NOMO-1 treated with dmso at 0.1 percent for 144 hours (cell line): ENCODE results near the gene PPM1N.

ENCODE experiments used
- DNase-seq: peaks from one replicate; lab custom pipeline; 2025; ENCODE audit not compliant: unreplicated experiment; lab: John Stamatoyannopoulos, UW

PPM1N gene

DNA sequence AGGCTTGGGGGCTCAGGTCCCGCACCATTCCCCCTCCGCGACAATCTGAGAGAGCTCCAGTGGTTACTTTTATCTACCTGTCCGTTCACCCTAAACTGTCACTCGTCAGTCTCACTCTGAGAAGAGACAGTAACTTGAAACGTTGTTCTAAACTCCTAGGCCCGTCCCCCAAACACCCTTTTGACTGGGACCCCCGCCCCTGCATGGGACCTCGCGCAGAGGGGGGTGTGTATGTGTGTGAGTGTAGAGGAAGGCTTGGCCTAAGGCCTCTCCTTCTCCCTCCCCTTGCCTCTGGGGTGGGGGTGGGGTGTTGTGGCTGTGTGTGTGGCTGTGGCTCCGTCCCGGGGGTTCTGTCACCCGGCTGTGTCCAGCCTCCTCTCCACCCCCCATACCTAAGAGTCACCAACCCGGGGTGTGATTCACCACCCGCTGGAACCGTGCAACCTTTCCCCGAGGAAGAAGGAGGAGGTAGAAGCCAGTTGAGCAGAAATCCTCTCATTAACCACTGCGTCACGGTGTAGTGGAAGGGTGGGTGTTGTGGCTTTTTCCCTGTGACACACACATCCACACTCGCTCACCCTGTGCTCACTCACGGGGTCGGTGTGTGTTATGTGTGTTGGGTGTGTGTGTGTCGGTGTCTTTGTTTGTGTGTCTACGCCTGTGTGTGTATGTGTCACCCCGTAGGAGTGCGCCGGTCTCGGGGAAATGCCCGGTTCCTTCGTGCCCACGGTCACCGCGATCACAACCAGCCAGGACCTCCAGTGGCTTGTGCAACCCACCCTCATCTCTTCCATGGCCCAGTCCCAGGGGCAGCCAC is 28.1 kb upstream of the PPM1N start:
- no peak for DNase-seq

DNA sequence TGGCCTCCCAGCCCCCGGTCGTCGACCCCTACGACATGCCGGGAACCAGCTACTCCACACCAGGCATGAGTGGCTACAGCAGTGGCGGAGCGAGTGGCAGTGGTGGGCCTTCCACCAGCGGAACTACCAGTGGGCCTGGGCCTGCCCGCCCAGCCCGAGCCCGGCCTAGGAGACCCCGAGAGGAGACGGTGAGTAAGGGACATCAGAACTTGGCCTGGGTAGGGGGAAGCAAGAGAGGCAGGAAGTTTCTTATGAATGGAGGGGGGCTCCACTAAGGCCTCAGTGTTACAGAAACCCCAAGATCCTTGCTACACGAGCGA is 27.5 kb upstream of the PPM1N start:
- no peak for DNase-seq

DNA sequence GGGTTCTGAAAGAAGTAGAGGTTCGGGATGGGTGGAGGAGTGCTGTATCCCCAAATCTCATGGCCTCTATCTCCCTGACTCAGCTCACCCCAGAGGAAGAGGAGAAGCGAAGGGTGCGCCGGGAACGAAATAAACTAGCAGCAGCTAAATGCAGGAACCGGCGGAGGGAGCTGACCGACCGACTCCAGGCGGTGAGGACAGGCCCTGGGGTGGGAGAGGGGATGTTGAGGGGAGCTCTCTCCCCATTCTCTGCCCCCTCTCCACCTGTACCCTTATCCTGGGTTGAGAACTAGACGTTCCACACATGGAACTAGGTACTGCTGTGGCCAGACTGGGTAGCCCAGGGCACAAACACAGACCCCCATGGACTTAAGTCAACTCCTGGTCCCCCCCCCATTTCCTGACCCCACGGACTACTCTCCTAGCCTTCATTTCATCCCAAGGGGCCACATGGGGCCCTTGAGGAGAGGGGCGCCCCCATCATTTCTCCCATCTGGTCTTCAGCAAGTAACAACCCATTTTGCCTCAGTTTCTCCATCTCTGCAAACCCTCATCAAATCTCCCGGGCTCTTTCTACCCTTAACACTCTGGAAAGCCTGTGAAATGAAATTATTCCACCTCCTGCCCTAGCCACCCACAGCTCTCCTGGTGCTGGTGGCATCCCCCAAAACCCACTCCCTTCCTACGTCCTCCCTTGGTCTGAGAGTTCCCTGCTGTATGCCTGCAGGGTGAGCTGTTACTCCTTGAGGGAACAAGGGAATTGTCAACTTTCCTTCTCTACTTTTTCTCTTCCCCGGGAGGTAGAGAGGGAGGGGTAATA is 26.9 kb upstream of the PPM1N start:
- no peak for DNase-seq

DNA sequence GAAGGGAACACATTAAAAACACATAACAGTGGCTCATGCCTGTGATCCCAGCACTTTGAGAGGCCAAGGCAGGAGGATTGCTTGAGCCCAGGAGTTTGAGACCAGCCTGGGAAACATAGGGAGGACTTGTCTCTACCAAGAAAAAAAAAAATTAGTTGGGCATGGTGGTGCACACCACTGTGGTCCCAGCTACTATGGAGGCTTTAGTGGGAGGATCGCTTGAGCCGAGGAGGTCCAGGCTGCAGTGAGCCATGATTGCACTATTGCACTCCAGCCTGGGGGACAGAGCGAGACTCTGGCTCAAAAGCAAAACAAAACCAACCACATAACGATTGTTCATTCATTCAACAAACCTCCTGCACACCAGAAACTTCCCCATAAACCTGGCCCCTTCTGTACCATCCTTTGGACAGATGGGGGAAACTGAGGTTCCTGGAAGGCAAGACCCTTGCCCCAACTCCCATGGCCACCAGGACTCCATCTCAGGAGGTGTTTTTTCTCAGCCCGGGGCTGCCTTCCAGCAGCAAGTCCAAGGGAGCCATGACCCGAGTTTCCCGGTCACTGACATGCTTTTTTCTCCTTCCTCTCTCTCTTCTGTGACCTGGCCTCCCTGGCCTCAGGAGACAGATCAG is 26.2 kb upstream of the PPM1N start:
- no peak for DNase-seq

DNA sequence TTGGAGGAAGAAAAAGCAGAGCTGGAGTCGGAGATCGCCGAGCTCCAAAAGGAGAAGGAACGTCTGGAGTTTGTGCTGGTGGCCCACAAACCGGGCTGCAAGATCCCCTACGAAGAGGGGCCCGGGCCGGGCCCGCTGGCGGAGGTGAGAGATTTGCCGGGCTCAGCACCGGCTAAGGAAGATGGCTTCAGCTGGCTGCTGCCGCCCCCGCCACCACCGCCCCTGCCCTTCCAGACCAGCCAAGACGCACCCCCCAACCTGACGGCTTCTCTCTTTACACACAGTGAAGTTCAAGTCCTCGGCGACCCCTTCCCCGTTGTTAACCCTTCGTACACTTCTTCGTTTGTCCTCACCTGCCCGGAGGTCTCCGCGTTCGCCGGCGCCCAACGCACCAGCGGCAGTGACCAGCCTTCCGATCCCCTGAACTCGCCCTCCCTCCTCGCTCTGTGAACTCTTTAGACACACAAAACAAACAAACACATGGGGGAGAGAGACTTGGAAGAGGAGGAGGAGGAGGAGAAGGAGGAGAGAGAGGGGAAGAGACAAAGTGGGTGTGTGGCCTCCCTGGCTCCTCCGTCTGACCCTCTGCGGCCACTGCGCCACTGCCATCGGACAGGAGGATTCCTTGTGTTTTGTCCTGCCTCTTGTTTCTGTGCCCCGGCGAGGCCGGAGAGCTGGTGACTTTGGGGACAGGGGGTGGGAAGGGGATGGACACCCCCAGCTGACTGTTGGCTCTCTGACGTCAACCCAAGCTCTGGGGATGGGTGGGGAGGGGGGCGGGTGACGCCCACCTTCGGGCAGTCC is 25.5 kb upstream of the PPM1N start:
- no peak for DNase-seq

DNA sequence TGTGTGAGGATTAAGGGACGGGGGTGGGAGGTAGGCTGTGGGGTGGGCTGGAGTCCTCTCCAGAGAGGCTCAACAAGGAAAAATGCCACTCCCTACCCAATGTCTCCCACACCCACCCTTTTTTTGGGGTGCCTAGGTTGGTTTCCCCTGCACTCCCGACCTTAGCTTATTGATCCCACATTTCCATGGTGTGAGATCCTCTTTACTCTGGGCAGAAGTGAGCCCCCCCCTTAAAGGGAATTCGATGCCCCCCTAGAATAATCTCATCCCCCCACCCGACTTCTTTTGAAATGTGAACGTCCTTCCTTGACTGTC is 24.9 kb upstream of the PPM1N start:
- DNase-seq, result no peak

DNA sequence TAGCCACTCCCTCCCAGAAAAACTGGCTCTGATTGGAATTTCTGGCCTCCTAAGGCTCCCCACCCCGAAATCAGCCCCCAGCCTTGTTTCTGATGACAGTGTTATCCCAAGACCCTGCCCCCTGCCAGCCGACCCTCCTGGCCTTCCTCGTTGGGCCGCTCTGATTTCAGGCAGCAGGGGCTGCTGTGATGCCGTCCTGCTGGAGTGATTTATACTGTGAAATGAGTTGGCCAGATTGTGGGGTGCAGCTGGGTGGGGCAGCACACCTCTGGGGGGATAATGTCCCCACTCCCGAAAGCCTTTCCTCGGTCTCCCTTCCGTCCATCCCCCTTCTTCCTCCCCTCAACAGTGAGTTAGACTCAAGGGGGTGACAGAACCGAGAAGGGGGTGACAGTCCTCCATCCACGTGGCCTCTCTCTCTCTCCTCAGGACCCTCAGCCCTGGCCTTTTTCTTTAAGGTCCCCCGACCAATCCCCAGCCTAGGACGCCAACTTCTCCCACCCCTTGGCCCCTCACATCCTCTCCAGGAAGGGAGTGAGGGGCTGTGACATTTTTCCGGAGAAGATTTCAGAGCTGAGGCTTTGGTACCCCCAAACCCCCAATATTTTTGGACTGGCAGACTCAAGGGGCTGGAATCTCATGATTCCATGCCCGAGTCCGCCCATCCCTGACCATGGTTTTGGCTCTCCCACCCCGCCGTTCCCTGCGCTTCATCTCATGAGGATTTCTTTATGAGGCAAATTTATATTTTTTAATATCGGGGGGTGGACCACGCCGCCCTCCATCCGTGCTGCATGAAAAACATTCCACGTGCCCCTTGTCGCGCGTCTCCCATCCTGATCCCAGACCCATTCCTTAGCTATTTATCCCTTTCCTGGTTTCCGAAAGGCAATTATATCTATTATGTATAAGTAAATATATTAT is 24.3 kb upstream of the PPM1N start:
- DNase-seq, result no peak

DNA sequence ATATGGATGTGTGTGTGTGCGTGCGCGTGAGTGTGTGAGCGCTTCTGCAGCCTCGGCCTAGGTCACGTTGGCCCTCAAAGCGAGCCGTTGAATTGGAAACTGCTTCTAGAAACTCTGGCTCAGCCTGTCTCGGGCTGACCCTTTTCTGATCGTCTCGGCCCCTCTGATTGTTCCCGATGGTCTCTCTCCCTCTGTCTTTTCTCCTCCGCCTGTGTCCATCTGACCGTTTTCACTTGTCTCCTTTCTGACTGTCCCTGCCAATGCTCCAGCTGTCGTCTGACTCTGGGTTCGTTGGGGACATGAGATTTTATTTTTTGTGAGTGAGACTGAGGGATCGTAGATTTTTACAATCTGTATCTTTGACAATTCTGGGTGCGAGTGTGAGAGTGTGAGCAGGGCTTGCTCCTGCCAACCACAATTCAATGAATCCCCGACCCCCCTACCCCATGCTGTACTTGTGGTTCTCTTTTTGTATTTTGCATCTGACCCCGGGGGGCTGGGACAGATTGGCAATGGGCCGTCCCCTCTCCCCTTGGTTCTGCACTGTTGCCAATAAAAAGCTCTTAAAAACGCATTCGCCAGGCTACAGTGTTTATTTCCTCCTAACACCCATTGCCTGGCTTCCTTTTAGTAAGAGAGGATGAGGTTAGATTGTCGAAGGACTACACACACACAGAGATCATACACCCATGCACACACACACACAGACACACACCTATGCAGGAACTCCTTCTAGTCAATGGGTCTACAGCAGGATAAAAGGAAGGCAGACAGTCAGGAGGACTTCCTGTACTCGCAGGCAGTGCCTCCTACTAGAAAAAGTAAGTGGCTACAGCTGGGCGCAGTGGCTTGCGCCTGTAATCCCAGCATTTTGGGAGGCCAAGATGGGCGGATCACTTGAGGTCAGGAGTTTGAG is 23.4 kb upstream of the PPM1N start:
- DNase-seq, result no peak

DNA sequence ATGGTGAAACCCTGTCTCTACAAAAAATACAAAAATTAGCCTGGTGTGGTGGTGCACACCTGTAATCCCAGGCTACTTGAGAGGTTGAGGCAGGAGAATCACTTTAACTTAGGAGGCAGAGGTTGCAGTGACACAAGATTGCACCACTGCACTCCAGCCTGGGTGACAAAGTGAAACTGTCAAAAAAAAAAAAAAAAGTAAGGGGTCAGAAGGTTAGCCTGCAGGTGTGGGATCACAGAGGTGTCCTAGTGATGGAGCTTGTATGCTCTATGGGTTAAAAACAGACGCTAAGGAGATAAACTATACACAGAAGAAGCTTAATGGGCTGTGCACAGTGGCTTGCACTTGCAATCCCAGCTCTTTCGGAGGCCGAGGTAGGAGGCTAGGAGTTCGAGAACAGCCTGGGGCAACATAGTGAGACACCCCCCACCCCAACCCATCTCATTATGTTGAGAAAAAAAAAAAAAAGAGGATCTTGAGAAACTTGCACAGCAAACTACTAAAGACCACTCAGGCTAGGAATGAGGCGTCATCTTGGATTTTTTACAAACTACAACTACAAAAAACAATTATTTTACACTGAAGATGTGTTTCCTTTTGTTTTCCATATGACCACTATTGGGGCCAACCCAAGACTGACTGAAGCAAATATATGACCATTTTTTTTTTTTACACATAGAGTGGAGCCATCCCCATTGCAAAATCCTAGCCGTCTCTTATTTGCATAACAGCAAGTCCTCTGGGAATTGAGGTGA is 22.5 kb upstream of the PPM1N start:
- no peak for DNase-seq

DNA sequence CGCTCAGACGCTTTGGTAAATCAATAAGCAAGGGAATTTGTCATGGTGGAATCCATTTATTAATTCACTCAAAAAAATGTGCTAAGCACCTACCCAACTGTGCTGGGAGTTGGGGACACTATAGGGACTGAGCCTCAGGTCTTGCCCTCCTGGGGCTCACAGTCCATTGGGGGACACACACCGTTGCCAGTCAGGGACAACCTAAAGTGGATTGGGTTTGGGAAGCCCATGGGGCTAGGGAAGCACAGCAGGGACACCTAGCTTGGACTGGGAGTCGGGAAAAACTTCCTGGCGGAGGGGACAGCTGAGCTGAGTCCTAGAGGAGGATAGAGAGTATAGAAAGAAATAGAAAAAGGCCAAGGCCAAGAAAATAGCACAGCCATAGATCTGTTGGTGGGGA is 21.9 kb upstream of the PPM1N start:
- no peak for DNase-seq

DNA sequence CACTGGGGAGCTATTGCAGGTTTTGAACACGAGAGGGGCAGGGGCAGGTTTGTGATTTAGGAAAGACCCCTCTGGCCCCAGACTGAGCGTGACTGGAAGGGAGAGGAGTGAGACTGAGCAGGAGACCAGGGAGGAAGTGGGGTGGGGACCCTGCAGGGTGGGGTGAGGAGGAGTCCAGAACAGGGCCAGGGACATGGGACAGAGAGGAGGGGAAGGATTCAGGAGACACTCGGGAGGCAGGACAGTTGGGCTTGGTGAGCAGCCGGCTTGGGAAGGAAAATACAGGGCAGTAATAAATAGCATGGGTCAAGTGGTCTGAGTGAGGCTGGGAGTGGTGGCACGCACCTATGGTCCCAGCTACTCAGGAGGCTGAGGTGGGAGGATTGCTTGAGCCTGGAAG is 21.1 kb upstream of the PPM1N start:
- no peak for DNase-seq

DNA sequence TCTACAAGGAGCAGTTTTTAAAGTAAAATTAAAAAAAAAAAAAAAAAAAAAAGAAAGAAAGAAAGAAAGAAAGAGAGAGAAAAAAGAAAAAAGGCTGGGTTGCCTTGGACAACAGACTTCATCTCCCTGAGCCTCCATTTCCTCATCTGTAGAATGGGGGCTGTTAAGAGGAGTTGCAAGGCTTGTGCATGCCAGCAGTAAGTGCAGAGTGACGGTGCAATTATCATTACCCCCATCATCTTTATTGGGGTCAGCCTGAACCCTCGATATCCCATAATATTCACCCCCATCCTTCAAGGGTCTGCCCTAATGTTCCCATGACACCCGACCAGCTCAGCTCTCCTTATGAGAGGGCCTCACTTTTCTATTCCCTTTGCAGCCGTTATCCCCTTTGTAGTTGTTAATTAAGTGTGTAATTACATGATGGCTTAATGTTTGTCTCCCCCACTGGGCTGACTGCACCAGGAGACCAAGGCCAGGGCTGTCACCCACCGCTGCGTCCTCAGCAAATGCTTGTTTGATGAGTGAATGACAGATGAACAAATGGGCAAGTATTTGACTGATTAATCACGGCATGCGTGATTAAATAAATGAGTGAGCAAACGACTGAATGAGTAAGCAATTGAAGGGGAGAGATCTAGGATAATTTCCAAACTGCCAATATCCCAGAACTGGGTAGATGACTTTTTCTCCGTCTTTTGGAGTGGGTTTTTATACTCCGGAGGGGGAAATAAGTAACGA is 20.4 kb upstream of the PPM1N start:
- no peak for DNase-seq

DNA sequence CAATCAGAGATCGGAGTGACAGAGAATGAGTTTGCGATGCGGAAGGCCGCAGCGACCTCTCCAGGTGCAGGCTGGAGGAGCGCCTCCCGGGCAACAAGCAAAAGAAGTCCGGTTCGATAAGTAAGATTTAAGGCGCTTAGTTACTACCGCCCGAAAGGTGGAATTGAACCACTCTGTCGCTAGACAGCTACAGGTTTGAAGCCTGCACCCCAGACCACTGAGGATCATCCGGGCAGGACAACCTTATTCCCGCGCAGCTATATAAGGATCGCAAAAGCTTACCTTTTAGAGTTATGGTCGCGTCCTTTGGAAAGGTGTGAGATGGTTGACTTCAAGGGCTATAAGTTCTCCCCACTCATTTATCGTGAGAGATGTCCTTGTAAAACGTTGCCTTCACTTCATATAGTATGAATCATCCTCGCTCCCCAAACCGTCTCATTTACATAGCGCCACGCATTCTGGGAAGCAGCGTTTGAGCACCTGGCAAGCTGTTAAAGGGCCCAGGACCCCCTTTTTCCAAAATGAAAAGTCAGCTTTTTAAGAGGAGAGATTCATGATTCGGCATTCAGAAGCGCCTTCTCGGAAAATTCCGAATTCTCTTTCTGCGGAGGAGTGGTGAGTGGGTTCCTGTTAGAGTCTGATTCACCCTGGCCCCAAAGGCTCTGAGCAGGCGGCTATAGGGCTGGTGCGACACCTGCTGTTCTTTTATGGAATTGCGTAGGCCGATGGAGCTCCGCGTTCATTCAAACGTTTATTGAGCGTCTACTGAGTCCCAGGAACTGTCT is 19.6 kb upstream of the PPM1N start:
- peak; percentile 87 for DNase-seq

DNA sequence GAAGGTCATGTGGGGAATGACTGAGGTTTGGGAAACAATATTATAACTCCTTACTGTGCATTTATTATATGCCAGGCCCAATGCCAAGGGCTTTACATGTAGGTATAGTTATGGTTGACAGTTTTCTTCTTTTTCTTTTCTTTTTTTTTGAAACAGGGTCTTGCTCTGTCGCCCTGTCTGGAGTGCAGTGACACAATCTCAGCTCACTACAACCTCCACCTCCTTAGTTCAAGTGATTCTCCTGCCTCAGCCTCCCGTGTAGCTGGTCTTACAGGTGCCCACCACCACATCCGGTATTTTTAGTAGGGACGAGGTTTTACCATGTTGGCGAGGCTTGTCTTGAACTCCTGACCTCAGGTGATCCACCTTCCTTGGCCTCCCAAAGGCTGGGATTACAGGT is 15.2 kb upstream of the PPM1N start:
- DNase-seq, result no peak

DNA sequence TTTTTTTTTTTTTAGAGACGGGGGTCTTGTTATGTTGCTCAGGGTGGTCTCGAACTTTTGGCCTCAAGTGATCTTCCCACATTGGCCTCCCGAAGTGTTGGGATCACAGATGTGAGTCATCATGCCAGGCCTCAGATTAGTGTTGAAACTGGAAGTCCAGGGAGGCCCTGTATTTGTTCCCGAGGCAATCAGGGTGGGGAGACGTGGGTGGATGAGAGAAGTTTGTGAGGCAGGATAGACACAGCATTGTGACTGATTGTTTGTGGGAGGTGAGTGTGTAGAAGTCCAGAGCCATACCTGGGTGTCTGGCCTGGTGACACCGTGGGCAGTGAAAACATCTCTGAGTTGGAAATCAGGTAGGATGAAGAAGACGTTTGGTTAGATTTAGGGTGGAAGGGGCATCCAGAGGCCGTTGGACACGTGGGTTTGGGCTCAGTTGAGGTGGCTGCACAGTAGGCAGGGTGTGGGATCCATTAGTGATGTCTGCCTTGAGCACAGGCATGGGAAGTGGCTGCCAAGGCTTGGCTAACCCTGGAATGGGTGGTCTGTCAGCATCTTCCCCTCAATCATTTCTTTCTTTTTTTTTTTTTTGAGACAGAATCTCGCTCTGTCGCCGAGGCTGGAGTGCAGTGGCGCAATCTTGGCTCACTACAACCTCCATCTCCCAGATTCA is 13.8 kb upstream of the PPM1N start:
- no peak for DNase-seq

DNA sequence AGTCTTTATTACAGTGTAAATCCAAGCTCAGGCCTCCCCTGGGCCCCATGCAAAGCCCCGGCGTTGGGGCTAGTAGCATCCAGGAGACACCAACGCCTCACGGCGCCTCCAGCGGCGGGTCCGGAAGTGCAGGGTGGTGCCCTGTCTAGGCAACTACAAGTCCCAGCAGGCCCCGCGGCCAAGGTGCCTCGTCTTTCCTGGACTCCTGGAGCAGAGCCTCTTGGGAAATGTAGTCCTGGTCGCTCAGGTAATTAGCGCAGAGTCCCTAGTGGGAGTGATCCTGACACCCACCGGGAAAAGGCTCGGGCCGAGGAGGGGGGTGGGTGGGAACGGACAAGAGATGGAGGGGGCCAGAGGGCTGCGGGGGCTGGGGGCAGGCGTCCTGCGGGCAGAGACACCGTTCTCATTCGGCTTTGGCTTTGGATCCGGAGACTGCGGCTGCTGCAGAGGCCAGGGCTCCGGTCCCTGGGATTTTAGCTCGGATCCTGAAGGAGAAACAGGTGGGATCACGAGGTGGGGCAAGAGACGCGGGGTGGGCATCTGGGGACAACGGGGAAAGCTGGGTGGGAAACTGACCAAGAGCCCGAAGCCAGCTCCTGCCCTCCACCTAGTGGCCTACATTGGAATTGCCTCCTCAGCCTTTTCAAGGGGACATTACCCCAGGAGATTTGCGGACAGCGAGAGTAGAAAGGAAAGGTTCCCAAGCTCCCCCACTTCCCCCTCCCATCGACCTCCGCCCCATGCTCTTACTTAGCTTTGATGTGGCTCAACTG is 12.8 kb upstream of the PPM1N start:
- peak; percentile 84 for DNase-seq
